Measurements from ENCODE around the gene SALL3. TPM values are rescaled to one million over a fixed set of nuclear protein-coding genes. Genes with fewer than 3 reads are reported as not detected.

SALL3 gene
- total RNA-seq, 4 donors from 2014 or later = not detected

GRCh38 chr18:78975292-78975691, 4.3 kb upstream of the SALL3 start:
- Histone ChIP-seq H3K27me3 (peaks cover 0 to 29% of the 10 kb centered on the region in 2 donors), H3K4me1 (peaks cover 0 to 24% (median 5%) of the 10 kb centered on the region in 4 donors), H3K36me3 (no peaks in the 10 kb centered on the region), H3K9me3 (no peaks in the 10 kb centered on the region), H3K4me3 (no peak overlapping the region), H3K27ac (no peak overlapping the region)
- no peak for TF ChIP-seq CTCF (IDR thresholded peaks at IDR 0.05)
- TF ChIP-seq POLR2A (IDR thresholded peaks at IDR 0.05) = no peak
- no peak for DNase-seq

GRCh38 chr18:78975699-78976335, 3.8 kb upstream of the SALL3 start:
- no peak for DNase-seq
- no peaks in the 10 kb centered on the region for H3K36me3 ChIP-seq
- H3K9me3 ChIP-seq = no peaks in the 10 kb centered on the region
- H3K4me3 ChIP-seq = no peak overlapping the region
- H3K27me3 ChIP-seq = peaks cover 0 to 35% of the 10 kb centered on the region in 2 donors
- TF ChIP-seq CTCF (IDR thresholded peaks at IDR 0.05) (no peak), POLR2A (IDR thresholded peaks at IDR 0.05) (no peak)
- no peak overlapping the region for H3K27ac ChIP-seq
- H3K4me1 ChIP-seq = peaks cover 0 to 29% (median 5%) of the 10 kb centered on the region in 4 donors

DNA sequence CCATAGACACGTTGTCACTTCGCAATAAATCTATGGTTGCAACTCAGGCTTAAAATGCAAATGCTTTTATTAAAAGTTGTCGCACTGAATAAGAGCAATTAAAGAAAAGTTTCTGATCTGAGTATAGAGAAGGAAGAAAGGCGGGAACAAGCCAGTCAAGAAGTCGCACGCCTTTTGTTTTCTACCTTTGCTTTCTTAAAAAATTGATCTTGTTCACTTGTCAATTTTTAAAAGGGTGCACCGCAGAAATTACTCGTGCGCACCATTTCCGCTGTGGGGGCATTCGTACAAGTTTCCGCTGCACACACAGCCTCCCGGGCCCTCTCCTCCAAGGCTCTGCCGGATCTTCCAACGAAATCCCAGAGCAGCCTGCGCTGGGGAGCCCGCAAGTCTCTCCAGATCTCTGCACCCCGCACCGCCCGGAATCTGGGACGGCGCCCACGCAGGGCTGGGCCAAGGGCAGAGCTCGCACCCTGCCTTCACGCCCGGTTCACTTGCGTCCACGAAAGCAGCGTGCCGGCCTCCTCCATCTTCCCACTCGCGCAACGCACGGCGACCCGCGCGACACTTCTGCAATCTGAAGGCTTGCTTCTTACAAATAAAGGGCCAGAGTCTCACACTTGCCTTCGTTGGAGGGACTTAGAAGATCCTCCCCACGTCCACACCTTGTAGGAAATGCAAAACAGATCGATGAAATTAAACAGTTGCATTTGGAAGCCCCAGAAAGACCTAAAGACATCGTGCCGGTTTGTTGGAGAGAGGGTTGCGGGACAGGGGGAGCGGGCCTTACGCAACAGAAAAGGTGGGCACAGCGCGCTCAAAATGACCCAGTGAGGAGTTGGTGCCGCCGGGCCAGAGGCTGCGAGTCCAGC, 2.6 kb upstream of the SALL3 start:
- Histone ChIP-seq H3K27me3 (peaks cover 0 to 47% of the 10 kb centered on the region in 2 donors), H3K36me3 (no peaks in the 10 kb centered on the region), H3K4me3 (no peak overlapping the region), H3K4me1 (peaks cover 0 to 33% (median 5%) of the 10 kb centered on the region in 4 donors), H3K27ac (no peak overlapping the region), H3K9me3 (no peaks in the 10 kb centered on the region)
- no peak for TF ChIP-seq CTCF (IDR thresholded peaks at IDR 0.05)
- no peak for TF ChIP-seq POLR2A (IDR thresholded peaks at IDR 0.05)
- DNase-seq = peak in 1 of 3 donors; percentile 37

DNA sequence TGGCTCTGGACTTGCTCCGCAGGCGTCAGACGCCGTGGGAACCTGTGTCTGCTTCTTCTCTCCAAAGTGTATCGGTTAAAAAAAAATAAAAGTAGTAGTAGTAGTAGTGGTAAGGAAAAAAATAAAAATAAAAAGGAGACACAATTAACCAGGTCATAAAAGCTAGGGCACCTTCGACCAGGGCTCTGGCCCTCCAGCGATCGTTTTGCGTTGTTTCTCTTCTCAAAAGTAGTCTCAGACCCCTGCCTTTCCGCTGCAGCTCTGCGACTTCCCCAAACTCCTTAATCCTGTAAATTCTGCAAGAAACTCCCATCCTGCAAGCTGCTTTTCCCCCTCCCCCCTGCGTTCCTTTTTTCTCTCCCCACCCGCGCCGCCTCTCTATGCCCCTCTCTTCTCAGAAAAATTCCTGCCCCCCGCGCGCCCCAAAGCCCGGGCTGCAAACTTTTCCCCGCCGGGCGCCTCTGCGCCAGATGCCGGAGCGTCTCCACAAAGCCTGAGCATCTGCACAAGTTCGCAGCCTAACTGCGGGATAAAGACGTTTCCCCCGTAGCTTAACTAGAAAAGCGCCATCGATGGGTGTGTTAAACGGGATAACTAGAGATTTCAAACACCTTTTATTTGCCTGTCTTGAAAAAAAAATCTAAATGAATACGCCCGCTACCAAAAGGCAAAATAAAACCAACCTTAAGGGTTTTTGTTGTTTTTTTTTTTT, 1.8 kb upstream of the SALL3 start:
- Histone ChIP-seq H3K36me3 (no peaks in the 10 kb centered on the region), H3K4me3 (no peak overlapping the region), H3K9me3 (no peaks in the 10 kb centered on the region), H3K4me1 (peaks cover 0 to 33% (median 5%) of the 10 kb centered on the region in 4 donors), H3K27me3 (peaks cover 0 to 53% of the 10 kb centered on the region in 2 donors), H3K27ac (no peak overlapping the region)
- DNase-seq = peak in 1 of 3 donors; percentile 39
- TF ChIP-seq POLR2A (IDR thresholded peaks at IDR 0.05) (no peak), CTCF (IDR thresholded peaks at IDR 0.05) (no peak)

DNA sequence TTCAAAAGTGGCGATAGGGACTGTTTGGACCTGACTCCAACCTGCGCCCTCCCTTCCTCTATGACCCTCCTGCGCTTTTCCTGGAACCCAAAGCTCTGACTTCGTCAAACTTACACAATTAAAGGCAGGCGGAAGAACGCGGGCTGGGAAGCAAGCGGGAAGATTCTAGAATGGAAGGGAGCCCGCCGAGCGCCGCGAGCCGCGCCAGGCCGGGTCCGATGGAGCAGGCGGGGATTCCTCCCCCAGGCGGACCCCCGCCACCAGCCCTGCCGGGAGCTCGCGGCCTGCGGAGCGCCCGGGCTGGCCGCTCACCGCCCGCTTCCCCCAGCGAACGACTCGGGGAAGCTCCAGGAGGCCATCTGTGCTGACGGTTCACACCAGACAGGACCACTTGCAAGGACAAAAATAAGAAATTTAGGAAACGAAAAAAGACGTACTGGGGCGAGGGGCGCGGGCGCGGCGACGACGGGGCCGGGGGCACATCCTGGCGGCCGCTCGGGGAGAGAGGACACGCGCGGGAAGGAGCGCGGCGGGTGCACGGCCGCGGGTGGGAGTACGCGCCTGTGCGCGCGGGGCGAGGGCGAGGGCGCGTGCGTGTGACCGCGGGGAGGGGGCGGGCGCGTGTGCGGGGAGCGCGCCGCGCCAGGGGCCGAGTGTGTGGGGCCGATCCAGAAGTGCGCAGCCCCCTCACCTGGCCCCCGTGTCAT, 1.1 kb upstream of the SALL3 start:
- H3K36me3 ChIP-seq = no peaks in the 10 kb centered on the region
- no peak for TF ChIP-seq CTCF (IDR thresholded peaks at IDR 0.05)
- no peak overlapping the region for H3K4me3 ChIP-seq
- peaks cover 0 to 47% of the 10 kb centered on the region in 2 donors for H3K27me3 ChIP-seq
- no peak overlapping the region for H3K27ac ChIP-seq
- no peaks in the 10 kb centered on the region for H3K9me3 ChIP-seq
- no peak for DNase-seq
- H3K4me1 ChIP-seq = peaks cover 0 to 32% (median 5%) of the 10 kb centered on the region in 4 donors
